Fibroblast of pulmonary artery (primary cell): ENCODE measurements around the gene POLA2.
A peak's percentile ranks its signal among the peaks of the same experiment; 100 is the strongest.
"Not testable (repeated sequence)": the region's sequence is repeated elsewhere in the genome, so short reads cannot be mapped to it uniquely, and the experiment has no call there.

Experiments used
- DNase-seq: peaks from one replicate; pipeline ENCODE4 v3.0.0-alpha.2; 2010; ENCODE audit warnings: low read depth
- H3K4me3 ChIP-seq: replicated peaks from 2 replicates; pipeline ENCODE4 v1.5.1; 2011; ENCODE audit warnings: low read depth, mild to moderate bottlenecking, control low read depth, low read length, moderate library complexity
- TF ChIP-seq, protein P1 (sequence below): IDR thresholded peaks from 2 replicates; pipeline ENCODE4 v1.5.1; 2011; ENCODE audit warnings: mild to moderate bottlenecking, control low read depth, low read length, inconsistent platforms; ENCODE audit errors: missing control alignments

The POLA2 gene

DNA sequence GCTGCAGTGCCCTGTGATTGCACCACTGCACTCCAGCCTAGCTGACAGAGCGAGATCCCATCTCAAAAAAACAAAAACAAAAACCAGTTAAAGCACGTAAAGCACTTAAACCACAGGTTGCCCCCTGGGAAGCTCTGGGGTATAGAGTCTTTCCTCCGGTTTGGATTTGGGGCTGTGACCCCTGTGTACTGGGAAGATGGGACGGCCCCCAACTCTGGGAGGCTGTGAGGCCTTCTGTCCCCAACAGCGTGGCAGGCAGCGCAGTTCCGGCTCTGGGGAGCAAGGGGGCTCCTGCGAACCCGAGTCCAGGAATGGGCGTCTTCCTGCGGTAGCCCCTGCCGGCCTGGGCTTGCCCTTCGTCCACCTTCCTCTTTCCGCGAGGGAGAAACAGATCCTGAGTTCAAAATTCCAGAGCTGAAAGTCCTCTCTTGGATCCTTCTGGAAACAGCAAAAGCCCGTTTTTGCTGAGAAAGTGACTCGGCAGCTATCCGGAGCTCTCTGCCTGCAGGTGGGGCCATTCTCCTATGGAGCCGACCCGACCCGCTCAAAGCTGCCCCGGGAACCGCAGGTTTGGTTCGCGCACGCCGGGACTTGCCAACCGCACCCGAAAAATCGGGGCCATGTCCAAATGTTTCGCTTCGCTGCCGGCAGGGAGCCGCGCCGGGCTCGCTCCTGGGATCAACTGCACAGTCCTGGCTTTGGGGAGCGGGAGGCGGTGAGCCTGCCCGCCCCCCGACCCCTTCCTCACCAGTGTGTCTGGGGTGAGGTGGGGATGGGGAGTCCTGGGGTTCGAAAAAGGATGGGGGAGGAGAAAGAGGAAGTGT lies 36.3 kb upstream of the POLA2 start:
- DNase-seq, result peak; percentile 66
- H3K4me3 ChIP-seq, result peak overlapping the region; percentile 41
- TF ChIP-seq, protein P1, sequence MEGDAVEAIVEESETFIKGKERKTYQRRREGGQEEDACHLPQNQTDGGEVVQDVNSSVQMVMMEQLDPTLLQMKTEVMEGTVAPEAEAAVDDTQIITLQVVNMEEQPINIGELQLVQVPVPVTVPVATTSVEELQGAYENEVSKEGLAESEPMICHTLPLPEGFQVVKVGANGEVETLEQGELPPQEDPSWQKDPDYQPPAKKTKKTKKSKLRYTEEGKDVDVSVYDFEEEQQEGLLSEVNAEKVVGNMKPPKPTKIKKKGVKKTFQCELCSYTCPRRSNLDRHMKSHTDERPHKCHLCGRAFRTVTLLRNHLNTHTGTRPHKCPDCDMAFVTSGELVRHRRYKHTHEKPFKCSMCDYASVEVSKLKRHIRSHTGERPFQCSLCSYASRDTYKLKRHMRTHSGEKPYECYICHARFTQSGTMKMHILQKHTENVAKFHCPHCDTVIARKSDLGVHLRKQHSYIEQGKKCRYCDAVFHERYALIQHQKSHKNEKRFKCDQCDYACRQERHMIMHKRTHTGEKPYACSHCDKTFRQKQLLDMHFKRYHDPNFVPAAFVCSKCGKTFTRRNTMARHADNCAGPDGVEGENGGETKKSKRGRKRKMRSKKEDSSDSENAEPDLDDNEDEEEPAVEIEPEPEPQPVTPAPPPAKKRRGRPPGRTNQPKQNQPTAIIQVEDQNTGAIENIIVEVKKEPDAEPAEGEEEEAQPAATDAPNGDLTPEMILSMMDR, result peak; percentile 61

DNA sequence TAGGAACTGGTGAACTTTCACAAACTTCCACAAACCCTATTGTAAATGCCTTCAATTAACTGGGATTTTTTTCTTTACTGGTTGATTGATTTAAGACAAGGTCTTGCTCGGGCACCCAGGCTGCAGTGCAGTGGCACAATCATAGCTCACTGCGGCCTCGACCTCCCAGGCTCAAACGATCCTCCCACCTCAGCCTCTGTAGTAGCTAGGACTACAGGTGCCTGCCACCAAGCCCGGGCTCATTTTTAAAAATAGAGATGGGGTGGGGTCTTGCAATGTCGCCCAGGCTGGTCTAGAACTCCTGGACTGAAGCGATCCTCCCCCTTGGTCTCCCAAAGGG lies 35.7 kb upstream of the POLA2 start:
- no peak for DNase-seq
- TF ChIP-seq, protein P1, result no peak
- peak overlapping the region; percentile 41 for H3K4me3 ChIP-seq

DNA sequence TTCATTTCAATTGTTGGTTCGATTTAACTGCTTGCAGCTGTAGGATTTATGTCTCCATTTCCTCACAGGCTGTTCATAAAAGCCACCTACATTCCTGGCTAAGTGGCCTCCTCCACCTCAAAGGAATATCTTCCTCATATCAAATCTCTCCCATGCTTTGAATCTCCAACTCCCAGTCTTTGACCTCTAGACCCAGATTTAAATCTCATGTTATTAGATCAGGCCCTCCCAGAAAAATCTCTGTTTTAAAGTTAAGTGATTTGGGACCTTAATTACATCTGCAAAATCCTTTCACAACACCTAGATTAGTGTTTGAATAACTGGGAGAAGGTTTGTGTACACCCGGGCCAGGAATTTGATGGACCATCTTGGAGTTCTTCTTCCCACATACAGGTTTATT lies 33.9 kb upstream of the POLA2 start:
- TF ChIP-seq, protein P1, result no peak
- no peak for DNase-seq
- H3K4me3 ChIP-seq, result no peak overlapping the region

DNA sequence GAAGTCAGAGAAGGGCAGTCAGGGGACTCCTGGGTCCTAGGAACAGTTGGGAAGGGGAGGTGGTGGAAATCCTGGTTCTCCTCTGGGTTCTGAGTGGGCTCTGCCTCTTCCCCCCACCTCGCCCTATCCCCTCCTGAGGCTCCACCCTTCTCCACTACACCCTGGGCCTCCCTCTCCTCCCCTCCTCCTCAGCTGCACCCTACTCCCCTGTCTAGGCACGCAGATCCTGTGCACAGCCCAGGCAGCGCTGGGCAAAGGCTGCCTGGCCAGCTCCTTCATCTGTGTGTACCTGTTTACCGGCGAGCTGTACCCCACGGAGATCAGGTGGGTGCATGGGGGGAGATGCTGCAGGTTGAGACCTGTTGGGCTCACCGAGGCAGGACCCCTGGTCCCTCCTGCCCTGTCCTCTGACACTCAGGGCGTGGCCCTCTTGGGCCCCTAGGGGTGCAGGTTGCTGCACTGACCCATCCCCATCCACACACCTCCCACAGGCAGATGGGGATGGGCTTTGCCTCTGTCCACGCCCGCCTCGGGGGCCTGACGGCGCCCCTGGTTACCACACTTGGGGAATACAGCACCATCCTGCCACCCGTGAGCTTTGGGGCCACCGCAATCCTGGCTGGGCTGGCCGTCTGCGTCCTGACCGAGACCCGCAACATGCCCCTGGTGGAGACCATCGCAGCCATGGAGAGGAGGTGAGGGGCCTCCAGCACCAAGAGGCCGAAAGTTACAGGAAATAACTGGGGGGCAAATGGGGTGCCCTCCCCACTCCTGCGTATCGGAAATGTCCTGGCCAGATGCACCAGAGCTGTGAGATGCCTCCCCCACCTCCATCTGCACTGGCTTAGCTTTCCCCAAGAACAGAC lies 25.3 kb upstream of the POLA2 start:
- no peak for DNase-seq
- TF ChIP-seq, protein P1, result no peak
- H3K4me3 ChIP-seq, result no peak overlapping the region

DNA sequence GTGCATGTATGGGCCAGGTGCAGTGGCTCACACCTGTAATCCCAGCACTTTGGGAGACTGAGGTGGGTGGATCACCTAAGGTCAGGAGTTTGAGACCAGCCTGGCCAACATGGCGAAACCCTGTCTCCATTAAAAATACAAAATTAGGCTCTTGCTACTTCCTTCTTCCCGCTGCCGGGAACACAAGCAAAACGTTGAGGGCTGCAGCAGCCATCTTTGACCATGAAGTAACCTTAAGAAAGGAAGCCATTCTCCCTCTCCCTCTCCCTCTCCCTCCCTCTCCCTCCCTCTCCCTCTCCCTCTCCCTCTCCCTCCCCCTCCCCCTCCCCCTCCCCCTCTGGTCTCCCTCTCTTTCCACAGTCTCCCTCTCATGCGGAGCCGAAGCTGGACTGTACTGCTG lies 23.5 kb upstream of the POLA2 start:
- H3K4me3 ChIP-seq, DNase-seq: not testable (repeated sequence)

DNA sequence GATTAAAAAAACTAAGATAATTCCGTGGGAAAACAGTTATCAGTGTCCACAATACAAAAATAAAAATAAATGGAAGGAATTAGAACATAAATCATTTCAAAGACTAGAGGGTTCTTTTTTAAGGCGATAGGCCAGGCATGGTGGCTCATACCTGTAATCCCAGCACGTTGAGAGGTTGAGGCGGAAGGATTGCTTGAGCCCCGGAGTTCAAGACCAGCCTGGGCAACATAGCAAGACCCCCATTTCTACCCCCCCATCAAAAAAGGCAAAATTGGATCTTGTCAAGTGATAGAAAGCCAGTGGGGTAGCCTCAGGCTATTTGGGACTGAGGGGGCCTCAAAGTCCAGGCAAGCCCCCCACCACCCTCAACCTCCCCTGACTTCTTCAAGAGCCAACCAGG lies 20.6 kb upstream of the POLA2 start:
- no peak for DNase-seq
- TF ChIP-seq, protein P1, result no peak
- H3K4me3 ChIP-seq, result no peak overlapping the region

DNA sequence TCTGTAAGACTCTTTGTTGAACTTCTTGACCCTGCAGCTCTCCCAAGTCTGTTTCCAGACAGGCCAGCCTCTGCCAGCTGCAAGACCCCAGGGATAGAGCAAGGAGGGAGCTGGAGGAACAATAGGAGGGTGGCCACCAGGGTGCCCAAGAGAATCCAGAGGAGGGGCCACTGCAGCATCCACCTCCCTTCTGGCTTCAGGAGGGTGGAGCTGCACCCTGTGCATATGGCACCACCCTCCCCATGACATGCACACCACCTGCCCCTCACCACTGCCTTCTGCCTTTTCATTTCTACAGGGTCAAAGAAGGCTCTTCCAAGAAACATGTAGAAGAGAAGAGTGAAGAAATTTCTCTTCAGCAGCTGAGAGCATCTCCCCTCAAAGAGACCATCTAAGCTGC lies 20.1 kb upstream of the POLA2 start:
- no peak for DNase-seq
- TF ChIP-seq, protein P1, result no peak
- H3K4me3 ChIP-seq, result no peak overlapping the region
